GM18526 (cell line): Measurements from ENCODE around the gene BRWD1.

Source experiments
- POLR2A ChIP-seq: IDR thresholded peaks from 3 replicates; pipeline ENCODE4 v1.6.1; 2011; ENCODE audit not compliant: insufficient read length; ENCODE audit errors: extremely low read depth

The BRWD1 gene

GRCh38 chr21:39339231-39339630 lies 25.8 kb upstream of the BRWD1 start:
- TF ChIP-seq POLR2A: no peak

GRCh38 chr21:39336457-39337008 lies 23.1 kb upstream of the BRWD1 start:
- TF ChIP-seq POLR2A: no peak

DNA sequence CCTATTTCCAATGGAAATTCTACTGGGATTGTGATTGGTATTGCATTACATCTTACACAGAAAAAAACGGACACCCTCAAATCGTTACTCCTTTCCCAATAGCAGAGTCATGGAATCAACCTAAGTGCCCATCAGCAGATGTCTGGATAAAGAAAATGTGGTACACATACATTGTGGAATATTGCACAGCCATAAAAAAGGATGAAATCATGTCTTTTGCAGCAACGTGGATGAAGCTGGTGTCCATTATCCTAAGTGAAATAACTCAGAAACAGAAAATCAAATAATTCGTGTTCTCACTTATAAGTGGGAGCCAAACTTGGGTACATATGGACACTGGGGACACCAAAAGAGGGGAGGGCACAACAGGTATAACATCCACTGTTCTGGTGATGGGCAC lies 21.2 kb upstream of the BRWD1 start:
- no peak for TF ChIP-seq POLR2A

DNA sequence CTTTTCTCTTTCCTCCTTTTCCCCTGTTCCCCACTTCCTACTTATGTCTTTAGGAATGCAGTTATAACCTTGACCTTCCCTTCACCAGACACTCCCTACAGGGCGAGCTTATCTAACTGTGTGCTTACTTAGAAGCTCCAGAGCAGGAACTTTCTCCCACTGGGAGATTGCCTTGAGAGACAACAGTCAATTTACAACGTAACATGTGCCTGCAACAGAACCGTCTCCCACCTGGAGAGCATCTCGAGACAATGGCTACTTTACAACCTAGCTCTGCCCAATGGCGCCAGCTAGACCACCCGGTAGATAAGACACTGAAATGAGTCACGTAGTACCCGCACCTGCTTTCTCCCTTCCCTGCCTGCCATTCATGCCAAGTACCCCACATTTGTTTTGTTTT lies 18.7 kb upstream of the BRWD1 start:
- TF ChIP-seq POLR2A: no peak

DNA sequence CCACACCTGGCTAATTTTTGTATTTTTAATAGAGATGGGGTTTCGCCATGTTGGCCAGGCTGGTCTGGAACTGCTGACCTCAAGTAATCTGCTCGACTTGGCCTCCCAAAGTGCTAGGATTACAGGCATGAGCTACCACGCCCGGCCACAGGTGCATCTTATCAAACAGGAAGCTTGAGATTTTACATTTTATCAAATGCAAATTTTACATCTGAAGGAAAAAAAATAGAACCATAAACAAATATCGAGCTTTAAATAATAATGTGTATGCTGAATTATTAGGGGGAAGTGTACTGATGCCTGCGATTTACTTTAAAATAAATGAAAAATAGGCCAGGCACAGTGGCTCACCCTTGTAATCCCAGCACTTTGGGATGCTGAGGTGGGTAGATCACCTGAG lies 16.6 kb upstream of the BRWD1 start:
- TF ChIP-seq POLR2A: no peak

- no peak for TF ChIP-seq POLR2A
Observed at GRCh38 chr21:39327727-39328126, 14.3 kb upstream of the BRWD1 start.

DNA sequence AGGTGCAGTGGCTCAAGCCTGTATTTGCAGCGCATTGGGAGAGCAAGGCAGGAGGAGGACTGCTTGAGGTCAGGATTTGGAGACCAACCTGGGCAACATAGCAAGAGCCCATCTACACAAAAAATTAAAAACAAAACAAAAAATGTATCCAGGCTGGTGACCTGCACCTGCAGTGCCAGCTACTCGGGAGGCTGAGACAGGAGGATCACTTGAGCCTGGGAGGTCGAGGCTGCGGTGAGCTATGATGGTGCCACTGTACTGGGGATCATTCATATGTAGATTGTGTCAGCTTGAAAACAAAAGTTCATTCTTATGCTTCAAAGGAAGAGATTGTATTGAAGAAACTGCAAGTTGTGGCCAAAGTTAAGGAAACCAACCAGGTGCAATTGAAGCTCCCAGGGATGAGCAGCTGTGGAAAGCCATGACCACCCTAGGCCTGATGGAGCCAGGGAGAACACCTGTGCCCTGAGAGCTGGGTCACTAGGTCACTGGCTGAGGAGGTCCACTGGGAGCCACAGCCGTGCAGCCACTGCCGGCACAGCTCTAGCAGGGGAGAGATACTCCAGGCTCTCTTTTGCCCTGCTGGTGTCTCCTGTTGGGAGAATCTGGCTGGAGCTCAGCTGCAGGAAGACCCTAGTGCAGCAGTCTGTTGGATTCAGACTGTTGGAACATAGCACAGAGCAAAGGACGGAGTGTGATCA lies 13.3 kb upstream of the BRWD1 start:
- no peak for TF ChIP-seq POLR2A

DNA sequence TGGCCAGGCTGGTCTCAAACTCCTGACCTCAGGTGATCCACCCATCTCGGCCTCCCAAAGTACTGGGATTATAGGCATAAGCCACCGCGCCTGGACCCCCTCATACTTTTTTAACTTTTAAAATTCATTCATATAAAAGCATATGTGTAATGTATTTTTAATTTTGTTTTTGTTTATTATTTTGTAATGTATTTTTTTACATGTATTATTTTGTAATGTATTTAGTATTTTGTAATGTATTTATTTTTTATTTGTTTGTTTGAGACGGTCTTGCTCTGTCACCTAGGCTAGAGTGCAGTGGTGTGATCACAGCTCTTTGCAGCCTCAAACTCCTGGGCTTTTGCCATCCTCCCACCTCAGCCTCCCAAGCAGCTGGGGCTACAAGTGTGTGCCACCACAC lies 12.0 kb upstream of the BRWD1 start:
- no peak for TF ChIP-seq POLR2A

DNA sequence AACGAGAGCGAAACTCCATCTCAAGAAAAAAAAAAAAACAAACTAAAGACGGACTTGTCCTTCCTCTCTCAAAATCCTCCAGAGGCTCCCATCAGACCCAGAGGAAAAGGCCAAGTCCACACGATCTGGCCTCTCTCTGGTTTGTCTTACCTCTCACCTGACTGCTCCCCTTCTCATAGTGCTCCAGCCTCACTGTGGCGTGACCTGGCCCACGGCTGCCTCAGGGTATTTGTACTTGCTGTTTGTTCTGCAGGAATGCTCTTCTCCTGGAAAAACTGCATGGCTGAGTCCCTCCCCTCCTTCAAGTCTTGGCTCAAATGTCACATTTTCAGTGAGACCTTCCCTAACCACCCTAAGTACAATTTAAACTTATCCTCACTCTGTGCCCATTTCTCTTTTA lies 8.0 kb upstream of the BRWD1 start:
- TF ChIP-seq POLR2A: no peak

- no peak for TF ChIP-seq POLR2A
Observed at GRCh38 chr21:39319814-39320332, 6.4 kb upstream of the BRWD1 start.

DNA sequence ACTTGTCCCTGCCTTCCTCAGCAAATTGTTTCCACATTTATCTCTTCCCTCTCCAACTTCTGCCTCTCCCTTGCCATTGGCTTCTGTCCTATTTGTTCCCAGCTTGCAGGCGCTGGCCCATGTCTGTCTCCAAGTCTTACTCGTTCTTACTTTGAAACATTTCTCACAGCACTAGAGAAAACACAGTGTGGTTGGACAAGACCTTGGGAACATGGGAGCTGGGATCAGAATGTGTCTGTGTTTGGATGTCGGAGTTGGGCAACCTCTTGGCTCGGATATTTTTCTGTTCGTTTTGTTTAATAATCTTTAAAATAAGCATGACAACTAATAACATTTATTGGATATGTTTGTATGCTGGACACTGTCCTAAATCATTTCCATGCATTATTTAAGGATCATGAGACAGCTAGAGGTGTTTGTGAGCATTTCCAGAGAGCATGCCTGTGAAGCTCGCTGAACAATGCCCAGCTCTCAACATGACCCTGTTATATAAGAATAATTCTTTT lies 5.9 kb upstream of the BRWD1 start:
- TF ChIP-seq POLR2A: no peak

GRCh38 chr21:39318091-39318959 lies 4.9 kb upstream of the BRWD1 start:
- no peak for TF ChIP-seq POLR2A

DNA sequence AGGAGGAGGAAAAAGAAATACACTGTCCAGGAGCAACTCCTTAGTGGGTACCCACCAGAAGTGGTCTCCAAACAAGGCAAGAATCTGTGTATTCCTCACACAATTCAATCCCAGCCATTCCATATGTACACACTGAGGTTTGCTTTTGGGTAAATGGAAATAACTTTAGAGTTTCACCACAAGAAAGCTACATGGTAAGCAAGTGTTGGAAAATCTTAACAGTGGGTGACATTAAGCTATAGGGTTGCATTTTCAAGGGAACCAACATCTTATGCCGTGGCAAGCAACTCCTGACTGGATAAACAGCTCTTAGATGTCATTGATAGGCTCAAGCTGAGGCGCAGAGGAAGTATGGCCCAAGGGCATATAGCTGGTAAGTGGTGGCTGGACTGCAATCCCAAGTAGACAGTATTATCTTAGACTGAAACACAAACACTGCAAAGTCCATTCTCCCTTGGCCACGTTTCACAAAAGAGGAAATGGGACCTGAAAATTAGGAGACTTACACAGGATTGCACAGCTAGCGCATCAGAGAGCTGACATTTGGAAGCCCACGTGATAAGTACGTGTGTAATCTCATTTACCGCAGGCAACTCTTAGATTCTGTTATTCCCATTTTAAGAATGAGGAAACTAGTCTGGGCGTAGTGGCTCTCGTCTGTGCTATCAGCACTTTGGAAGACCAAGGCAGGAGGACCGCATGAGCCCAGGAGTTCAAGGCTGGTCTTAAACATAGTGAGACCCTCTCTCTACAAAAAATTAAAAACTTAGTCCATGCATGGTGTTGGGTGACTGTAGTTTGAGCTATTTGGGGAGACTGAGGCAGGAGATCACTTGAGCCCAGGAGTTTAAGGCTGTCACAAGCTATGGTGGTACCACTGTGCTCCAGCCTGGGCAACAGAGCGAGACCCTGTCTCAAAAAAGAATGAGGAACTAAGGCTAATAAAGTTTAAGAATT lies 4.0 kb upstream of the BRWD1 start:
- no peak for TF ChIP-seq POLR2A

- TF ChIP-seq POLR2A: no peak
Observed at GRCh38 chr21:39316729-39317128, 3.3 kb upstream of the BRWD1 start.
